Measurements from ENCODE around the gene BRWD1.

DNA sequence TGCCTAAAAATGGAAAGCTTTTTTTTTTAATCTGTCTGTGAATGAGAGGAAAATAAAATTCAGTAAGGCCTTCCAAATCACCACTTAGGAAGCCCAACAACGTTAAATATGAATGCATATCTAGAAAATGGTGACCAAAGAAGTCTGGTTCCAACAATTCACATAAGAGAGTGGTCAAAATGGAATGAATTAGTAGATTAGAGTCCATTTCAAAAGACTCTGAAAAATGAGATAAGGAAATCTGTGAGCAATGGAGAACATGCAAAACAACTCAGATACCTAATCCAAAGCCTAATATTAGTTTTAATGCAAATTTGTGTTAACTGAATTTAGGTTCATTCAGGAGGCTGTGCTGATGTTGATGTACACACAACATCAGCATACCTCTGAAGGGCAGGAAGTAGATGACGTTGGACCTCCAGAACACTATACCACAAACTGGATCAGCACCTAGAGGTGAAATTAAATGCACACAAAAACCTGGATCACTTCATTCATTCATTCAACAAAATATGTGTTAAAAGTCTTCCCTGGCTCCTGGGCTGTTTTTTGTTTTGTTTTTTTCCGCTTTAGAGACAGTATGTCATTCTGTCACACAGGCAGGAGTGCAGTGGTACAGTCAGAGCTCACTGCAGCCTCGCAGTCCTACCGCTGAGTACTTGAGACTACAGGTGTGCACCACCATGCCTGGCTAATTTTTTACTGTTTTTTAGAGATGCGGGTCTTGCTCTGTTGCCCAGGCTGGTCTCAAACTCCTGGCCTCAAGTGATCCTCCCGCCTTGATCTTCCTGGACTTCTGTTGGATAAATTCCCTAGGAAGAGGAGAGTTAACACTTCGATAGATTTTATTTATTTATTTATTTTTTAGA lies 4.9 kb upstream of the BRWD1 start:
- no peak for TF ChIP-seq CTCF (IDR thresholded peaks at IDR 0.05; ENCODE audit: low read depth, low read length, poor library complexity, severe bottlenecking)
- TF ChIP-seq EZH2phosphoT487 (IDR thresholded peaks at IDR 0.05; ENCODE audit: borderline replicate concordance, low read length): no peak
